Loucy (cell line): ENCODE results near the gene CNOT4.
"Not testable (repeated sequence)": the region's sequence is repeated elsewhere in the genome, so short reads cannot be mapped to it uniquely, and the experiment has no call there.

Experiments used
- H2AFZ ChIP-seq: fragments of 200-600 bp; sonication (generic); 2 replicates; pipeline ENCODE4 v1.6.0; 2016; ENCODE audit warnings: antibody characterized with exemption, mild to moderate bottlenecking, low read length, moderate library complexity
- H3F3A ChIP-seq: fragments of 200-600 bp; 2 replicates; pipeline ENCODE4 v1.6.0; 2016; ENCODE audit warnings: antibody characterized with exemption, low read depth, mild to moderate bottlenecking
- H3K27me3 ChIP-seq: fragments of 200-600 bp; sonication (generic); 2 replicates; pipeline ENCODE4 v1.6.1; 2014; ENCODE audit warnings: low read length, mild to moderate bottlenecking; ENCODE audit not compliant: insufficient read depth, poor library complexity, severe bottlenecking
- H3K36me3 ChIP-seq: fragments of 200-600 bp; sonication (generic); 2 replicates; pipeline ENCODE4 v1.6.1; 2016; ENCODE audit warnings: low read length; ENCODE audit not compliant: insufficient read depth
- H3K4me1 ChIP-seq: fragments of 200-600 bp; sonication (generic); 2 replicates; pipeline ENCODE4 v1.5.1; 2014; ENCODE audit warnings: low read length, mild to moderate bottlenecking; ENCODE audit not compliant: insufficient read depth, poor library complexity, severe bottlenecking
- H3K4me2 ChIP-seq: fragments of 200-600 bp; sonication (generic); 2 replicates; pipeline ENCODE4 v1.6.0; 2014; ENCODE audit warnings: antibody characterized with exemption, low read length, low read depth, mild to moderate bottlenecking; ENCODE audit not compliant: poor library complexity, severe bottlenecking
- H3K4me3 ChIP-seq: fragments of 200-600 bp; sonication (generic); 2 replicates; pipeline ENCODE4 v1.5.1; 2014; ENCODE audit warnings: low read length, mild to moderate bottlenecking, mixed read lengths; ENCODE audit not compliant: poor library complexity, severe bottlenecking
- H3K79me2 ChIP-seq: fragments of 200-600 bp; sonication (generic); 2 replicates; pipeline ENCODE4 v1.6.1; 2014; ENCODE audit warnings: low read length; ENCODE audit not compliant: insufficient read depth
- H3K9ac ChIP-seq: fragments of 200-600 bp; sonication (generic); 2 replicates; pipeline ENCODE4 v1.6.0; 2014; ENCODE audit warnings: mild to moderate bottlenecking, low read depth, low read length, moderate library complexity; ENCODE audit not compliant: poor library complexity, severe bottlenecking
- H3K9me2 ChIP-seq: fragments of 200-600 bp; sonication (generic); replicated peaks from 2 replicates; pipeline ENCODE4 v1.6.1; 2016; ENCODE audit warnings: low read depth, low read length, mixed read lengths
- H3K9me3 ChIP-seq: fragments of 200-600 bp; sonication (generic); 2 replicates; pipeline ENCODE4 v1.6.1; 2014; ENCODE audit warnings: mild to moderate bottlenecking, antibody characterized with exemption, low read length, low read depth; ENCODE audit not compliant: insufficient read depth
- H4K20me1 ChIP-seq: fragments of 200-600 bp; sonication (generic); 2 replicates; pipeline ENCODE4 v1.6.0; 2014; ENCODE audit warnings: antibody characterized with exemption, low read length, mild to moderate bottlenecking; ENCODE audit not compliant: insufficient read depth, poor library complexity, severe bottlenecking
- EZH2phosphoT487 ChIP-seq: fragments of 200-600 bp; IDR thresholded peaks from 2 replicates; pipeline ENCODE4 v1.6.1; 2018; ENCODE audit warnings: antibody characterized with exemption, mild to moderate bottlenecking, moderate library complexity, borderline replicate concordance
- TF ChIP-seq, protein P1 (sequence below): fragments of 200-600 bp; sonication (generic); conservative IDR thresholded peaks from 2 replicates; pipeline ENCODE4 v1.5.1; 2014; ENCODE audit warnings: mild to moderate bottlenecking, antibody characterized with exemption, low read length

Gene CNOT4

DNA sequence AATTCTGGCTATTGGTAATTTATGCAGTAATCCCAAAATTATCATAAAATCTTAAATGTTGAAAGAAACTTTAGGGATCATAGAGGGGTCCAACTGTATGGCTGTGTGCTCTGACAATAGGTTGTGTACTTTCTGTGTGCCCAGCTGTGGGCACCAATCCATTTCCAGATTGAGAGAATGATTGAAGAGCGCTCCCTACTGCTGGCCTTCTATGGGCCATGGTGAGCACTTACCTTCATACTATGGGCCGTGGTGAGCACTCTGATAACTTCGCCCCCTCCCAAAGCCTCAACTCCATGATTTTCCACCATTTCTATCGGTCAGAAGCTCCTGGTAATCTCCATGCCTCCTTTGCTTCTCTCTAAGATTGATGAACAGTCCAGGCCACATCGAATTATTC, 157.6 kb downstream of the CNOT4 start:
- H3K79me2 ChIP-seq, result no peaks in the 10 kb centered on the region
- no peaks in the 10 kb centered on the region for H3K36me3 ChIP-seq
- H3K9me2 ChIP-seq, result no peaks in the 10 kb centered on the region
- no peak overlapping the region for H3K4me3 ChIP-seq
- no peak overlapping the region for H2AFZ ChIP-seq
- no peak overlapping the region for H3K4me2 ChIP-seq
- H3F3A ChIP-seq, result no peaks in the 10 kb centered on the region
- no peaks in the 10 kb centered on the region for H4K20me1 ChIP-seq
- H3K9me3 ChIP-seq, result no peaks in the 10 kb centered on the region
- H3K4me1 ChIP-seq, result no peaks in the 10 kb centered on the region
- no peaks in the 10 kb centered on the region for H3K27me3 ChIP-seq
- no peak overlapping the region for H3K9ac ChIP-seq
- TF ChIP-seq EZH2phosphoT487, result no peak

DNA sequence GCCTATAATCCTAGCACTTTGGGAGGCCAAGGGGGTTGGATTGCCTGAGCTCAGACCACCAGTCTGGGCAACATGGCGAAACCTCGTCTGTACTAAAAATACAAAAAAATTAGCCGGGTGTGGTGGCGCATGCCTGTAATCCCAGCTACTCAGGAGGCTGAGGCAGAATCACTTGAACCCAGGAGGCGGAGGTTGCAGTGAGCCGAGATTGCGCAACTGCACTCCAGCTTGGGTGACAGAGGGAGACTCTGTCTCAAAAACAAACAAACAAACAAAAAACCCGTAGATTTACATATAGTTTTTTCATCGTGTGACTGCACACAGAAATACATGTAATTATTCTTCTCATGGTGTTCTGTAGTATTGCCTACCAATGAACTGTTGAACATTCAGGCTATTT, 158.8 kb downstream of the CNOT4 start:
- not testable (repeated sequence) for H3F3A ChIP-seq, H3K4me2 ChIP-seq, H3K79me2 ChIP-seq, H3K9ac ChIP-seq, H3K27me3 ChIP-seq, H3K36me3 ChIP-seq, H4K20me1 ChIP-seq, H3K9me3 ChIP-seq, H2AFZ ChIP-seq, H3K4me3 ChIP-seq, H3K9me2 ChIP-seq, H3K4me1 ChIP-seq

DNA sequence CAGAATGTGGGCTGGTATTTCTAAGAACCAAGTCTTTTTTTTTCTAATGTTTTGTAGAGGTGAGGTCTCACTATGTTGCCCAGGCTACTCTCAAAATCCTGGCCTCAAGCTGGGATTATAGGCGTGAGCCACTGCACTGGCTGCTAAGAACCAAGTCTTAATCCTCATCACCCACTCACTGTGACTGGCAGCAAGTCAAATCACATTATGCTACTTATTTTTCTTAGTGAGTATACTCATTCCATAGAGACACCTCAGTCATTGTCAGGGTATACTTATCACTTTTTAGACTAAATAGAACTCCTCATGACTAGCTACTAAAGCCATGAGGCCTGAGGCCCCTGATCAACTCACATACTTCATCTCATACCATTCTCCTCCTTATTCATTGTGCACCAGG, 160.2 kb downstream of the CNOT4 start:
- H3K4me3 ChIP-seq, result no peak overlapping the region
- no peak overlapping the region for H3K4me2 ChIP-seq
- H3K9me3 ChIP-seq, result no peaks in the 10 kb centered on the region
- no peaks in the 10 kb centered on the region for H4K20me1 ChIP-seq
- no peak for TF ChIP-seq EZH2phosphoT487
- TF ChIP-seq, protein P1, sequence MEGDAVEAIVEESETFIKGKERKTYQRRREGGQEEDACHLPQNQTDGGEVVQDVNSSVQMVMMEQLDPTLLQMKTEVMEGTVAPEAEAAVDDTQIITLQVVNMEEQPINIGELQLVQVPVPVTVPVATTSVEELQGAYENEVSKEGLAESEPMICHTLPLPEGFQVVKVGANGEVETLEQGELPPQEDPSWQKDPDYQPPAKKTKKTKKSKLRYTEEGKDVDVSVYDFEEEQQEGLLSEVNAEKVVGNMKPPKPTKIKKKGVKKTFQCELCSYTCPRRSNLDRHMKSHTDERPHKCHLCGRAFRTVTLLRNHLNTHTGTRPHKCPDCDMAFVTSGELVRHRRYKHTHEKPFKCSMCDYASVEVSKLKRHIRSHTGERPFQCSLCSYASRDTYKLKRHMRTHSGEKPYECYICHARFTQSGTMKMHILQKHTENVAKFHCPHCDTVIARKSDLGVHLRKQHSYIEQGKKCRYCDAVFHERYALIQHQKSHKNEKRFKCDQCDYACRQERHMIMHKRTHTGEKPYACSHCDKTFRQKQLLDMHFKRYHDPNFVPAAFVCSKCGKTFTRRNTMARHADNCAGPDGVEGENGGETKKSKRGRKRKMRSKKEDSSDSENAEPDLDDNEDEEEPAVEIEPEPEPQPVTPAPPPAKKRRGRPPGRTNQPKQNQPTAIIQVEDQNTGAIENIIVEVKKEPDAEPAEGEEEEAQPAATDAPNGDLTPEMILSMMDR, result no peak
- no peak overlapping the region for H3K9ac ChIP-seq
- no peaks in the 10 kb centered on the region for H3K27me3 ChIP-seq
- H3K79me2 ChIP-seq, result no peaks in the 10 kb centered on the region
- H3K36me3 ChIP-seq, result no peaks in the 10 kb centered on the region
- no peaks in the 10 kb centered on the region for H3K9me2 ChIP-seq
- H3K4me1 ChIP-seq, result no peaks in the 10 kb centered on the region
- H2AFZ ChIP-seq, result no peak overlapping the region
- H3F3A ChIP-seq, result no peaks in the 10 kb centered on the region

DNA sequence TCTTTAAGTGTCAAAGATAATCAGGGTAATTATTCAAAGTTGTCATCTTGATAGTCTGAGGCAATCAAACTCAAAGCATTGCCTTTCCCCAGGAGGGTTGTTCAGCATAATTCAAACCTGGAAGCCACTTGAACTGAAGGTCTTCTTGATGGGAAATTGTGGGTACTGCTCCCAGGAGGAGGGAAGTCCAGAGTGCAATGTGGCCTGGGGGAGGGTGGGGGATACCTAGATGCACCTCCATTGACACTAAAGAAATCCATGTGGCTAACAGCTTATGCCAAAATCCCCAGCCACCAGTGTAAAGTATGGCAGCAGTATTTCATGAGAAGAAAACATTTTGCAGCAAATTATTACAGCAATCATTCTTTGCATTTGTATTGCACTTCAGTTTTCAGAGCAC, 161.4 kb downstream of the CNOT4 start:
- Histone ChIP-seq H3K36me3 (no peaks in the 10 kb centered on the region), H3K9me2 (no peaks in the 10 kb centered on the region), H3K4me3 (no peak overlapping the region), H2AFZ (no peak overlapping the region), H3K27me3 (no peaks in the 10 kb centered on the region), H3K9ac (no peak overlapping the region), H3K4me1 (no peaks in the 10 kb centered on the region), H3K79me2 (no peaks in the 10 kb centered on the region), H4K20me1 (no peaks in the 10 kb centered on the region), H3F3A (no peaks in the 10 kb centered on the region), H3K9me3 (no peaks in the 10 kb centered on the region), H3K4me2 (no peak overlapping the region)
- TF ChIP-seq EZH2phosphoT487, result no peak
- TF ChIP-seq, protein P1, result no peak
